WTC11 (cell line): ENCODE results near the gene SMURF1.

ENCODE experiments used
- IRF2 ChIP-seq: sonication (generic); formaldehyde crosslinking; IDR thresholded peaks from 2 replicates; pipeline ENCODE4 v1.8.0; 2022; ENCODE audit warnings: low read depth, missing genetic modification reagents, borderline replicate concordance
- NFYB ChIP-seq: sonication (generic); formaldehyde crosslinking; conservative IDR thresholded peaks from 2 replicates; pipeline ENCODE4 v1.8.0; 2022; ENCODE audit warnings: low read depth, missing genetic modification reagents
- TF ChIP-seq, protein P1 (sequence below): fragments of 200-600 bp; IDR thresholded peaks from 2 replicates; pipeline ENCODE4 v1.8.0; 2022; ENCODE audit warnings: antibody characterized with exemption
- TF ChIP-seq, protein P2 (sequence below): sonication (generic); formaldehyde crosslinking; IDR thresholded peaks from 2 replicates; pipeline ENCODE4 v1.8.0; 2022; ENCODE audit warnings: mild to moderate bottlenecking, missing genetic modification reagents

DNA sequence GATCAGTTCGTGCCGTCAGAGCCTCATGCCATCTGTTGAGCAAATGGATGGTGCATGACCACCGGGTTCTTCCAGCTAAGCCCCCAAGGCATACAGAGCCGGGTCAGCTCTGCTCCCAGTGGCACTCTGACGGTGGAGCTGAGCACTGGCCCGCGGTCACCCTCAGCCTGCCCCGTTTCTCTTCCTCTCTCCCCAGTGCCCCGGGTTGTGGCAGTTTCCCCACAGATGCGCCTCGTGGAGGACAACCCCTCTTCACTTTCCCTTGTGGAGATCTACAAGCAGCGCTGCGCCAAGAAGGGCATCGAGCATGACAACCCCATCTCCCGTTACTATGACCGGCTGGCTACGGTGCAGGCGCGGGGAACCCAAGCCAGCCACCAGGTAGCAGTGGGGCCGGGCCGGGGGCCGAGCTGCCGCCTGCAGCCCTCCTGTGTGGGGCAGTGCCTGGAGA lies 135.7 kb downstream of the SMURF1 start:
- TF ChIP-seq, protein P1, sequence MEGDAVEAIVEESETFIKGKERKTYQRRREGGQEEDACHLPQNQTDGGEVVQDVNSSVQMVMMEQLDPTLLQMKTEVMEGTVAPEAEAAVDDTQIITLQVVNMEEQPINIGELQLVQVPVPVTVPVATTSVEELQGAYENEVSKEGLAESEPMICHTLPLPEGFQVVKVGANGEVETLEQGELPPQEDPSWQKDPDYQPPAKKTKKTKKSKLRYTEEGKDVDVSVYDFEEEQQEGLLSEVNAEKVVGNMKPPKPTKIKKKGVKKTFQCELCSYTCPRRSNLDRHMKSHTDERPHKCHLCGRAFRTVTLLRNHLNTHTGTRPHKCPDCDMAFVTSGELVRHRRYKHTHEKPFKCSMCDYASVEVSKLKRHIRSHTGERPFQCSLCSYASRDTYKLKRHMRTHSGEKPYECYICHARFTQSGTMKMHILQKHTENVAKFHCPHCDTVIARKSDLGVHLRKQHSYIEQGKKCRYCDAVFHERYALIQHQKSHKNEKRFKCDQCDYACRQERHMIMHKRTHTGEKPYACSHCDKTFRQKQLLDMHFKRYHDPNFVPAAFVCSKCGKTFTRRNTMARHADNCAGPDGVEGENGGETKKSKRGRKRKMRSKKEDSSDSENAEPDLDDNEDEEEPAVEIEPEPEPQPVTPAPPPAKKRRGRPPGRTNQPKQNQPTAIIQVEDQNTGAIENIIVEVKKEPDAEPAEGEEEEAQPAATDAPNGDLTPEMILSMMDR = no peak
- TF ChIP-seq NFYB (CRISPR knock-in tag) = no peak
- TF ChIP-seq IRF2 (CRISPR knock-in tag) = no peak
- TF ChIP-seq, protein P2, sequence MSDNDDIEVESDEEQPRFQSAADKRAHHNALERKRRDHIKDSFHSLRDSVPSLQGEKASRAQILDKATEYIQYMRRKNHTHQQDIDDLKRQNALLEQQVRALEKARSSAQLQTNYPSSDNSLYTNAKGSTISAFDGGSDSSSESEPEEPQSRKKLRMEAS = no peak
